WTC11 (cell line): ENCODE results near the gene ZC3H12A. TPM values are rescaled to one million over a fixed set of nuclear protein-coding genes. Genes with fewer than 3 reads are reported as not detected.

ENCODE experiments used
- ATAC-seq: fragments of 200-7000 bp; cut with Tn5 transposase; 2 replicates; pipeline ENCODE4 v1.10.0; 2021; ENCODE audit warnings: mild to moderate bottlenecking, moderate library complexity
- CTCF ChIA-PET: fragments of 300-600 bp; sonication (Branson Sonifier 250); formaldehyde crosslinking; loops from one replicate; lab custom pipeline; 2021; ENCODE audit warnings: antibody characterized with exemption; lab: Charles Lee
- POLR2A ChIA-PET: fragments of 350-600 bp; sonication (Branson Sonifier 250); formaldehyde crosslinking; loops from one replicate; lab custom pipeline; 2021; ENCODE audit warnings: antibody characterized with exemption; lab: Charles Lee
- DNase-seq: peaks from one replicate; pipeline ENCODE4 v3.0.0; 2021; ENCODE audit warnings: low spot score
- H3K27ac Mint-ChIP-seq: 2 replicates; pipeline ENCODE4 v1.8.0; 2021; ENCODE audit warnings: mixed read lengths
- H3K27me3 Mint-ChIP-seq: 2 replicates; pipeline ENCODE4 v1.8.0; 2021; ENCODE audit warnings: low read depth, mild to moderate bottlenecking, moderate library complexity, mixed read lengths
- H3K36me3 Mint-ChIP-seq: 2 replicates; pipeline ENCODE4 v1.8.0; 2021; ENCODE audit warnings: mixed read lengths
- H3K4me1 Mint-ChIP-seq: 2 replicates; pipeline ENCODE4 v1.8.0; 2022; ENCODE audit warnings: mixed read lengths
- H3K4me3 Mint-ChIP-seq: 2 replicates; pipeline ENCODE4 v1.8.0; 2021; ENCODE audit warnings: mild to moderate bottlenecking, moderate library complexity, mixed read lengths
- H3K9me3 Mint-ChIP-seq: 2 replicates; pipeline ENCODE4 v1.8.0; 2021; ENCODE audit warnings: mixed read lengths
- CBFB ChIP-seq: sonication (generic); formaldehyde crosslinking; IDR thresholded peaks from 2 replicates; pipeline ENCODE4 v1.8.1; 2022; ENCODE audit warnings: mild to moderate bottlenecking, low read depth, missing genetic modification reagents
- CDX4 ChIP-seq: fragments of 250-450 bp; sonication (Bioruptor Pico); IDR thresholded peaks from 2 replicates; pipeline ENCODE4 v1.9.0; 2021; ENCODE audit warnings: moderate library complexity, mild to moderate bottlenecking, inconsistent platforms, borderline replicate concordance
- CREB1 ChIP-seq: sonication (generic); formaldehyde crosslinking; IDR thresholded peaks from 2 replicates; pipeline ENCODE4 v1.8.0; 2023; ENCODE audit warnings: mild to moderate bottlenecking, missing genetic modification reagents
- CTCF ChIP-seq: fragments of 200-600 bp; IDR thresholded peaks from 2 replicates; pipeline ENCODE4 v1.8.0; 2022; ENCODE audit warnings: antibody characterized with exemption
- E2F5 ChIP-seq: sonication (generic); formaldehyde crosslinking; IDR thresholded peaks from 2 replicates; pipeline ENCODE4 v1.8.1; 2022; ENCODE audit warnings: mild to moderate bottlenecking, moderate library complexity, missing genetic modification reagents
- EMX1 ChIP-seq: fragments of 250-450 bp; sonication (Bioruptor Pico); IDR thresholded peaks from 2 replicates; pipeline ENCODE4 v1.8.0; 2021; ENCODE audit warnings: mild to moderate bottlenecking
- ETV6 ChIP-seq: sonication (generic); formaldehyde crosslinking; IDR thresholded peaks from 2 replicates; pipeline ENCODE4 v1.8.1; 2022; ENCODE audit warnings: mild to moderate bottlenecking, missing genetic modification reagents
- KAT7 ChIP-seq: sonication (generic); formaldehyde crosslinking; IDR thresholded peaks from 2 replicates; pipeline ENCODE4 v1.8.1; 2023; ENCODE audit warnings: missing genetic modification reagents, mild to moderate bottlenecking, borderline replicate concordance
- MYBL2 ChIP-seq: sonication (generic); formaldehyde crosslinking; IDR thresholded peaks from 2 replicates; pipeline ENCODE4 v1.8.1; 2023; ENCODE audit warnings: mild to moderate bottlenecking, moderate library complexity, missing genetic modification reagents
- NFATC4 ChIP-seq: fragments of 250-450 bp; sonication (Bioruptor Pico); IDR thresholded peaks from 2 replicates; pipeline ENCODE4 v1.9.0; 2021; ENCODE audit warnings: mild to moderate bottlenecking
- NFYB ChIP-seq: sonication (generic); formaldehyde crosslinking; conservative IDR thresholded peaks from 2 replicates; pipeline ENCODE4 v1.8.0; 2022; ENCODE audit warnings: low read depth, missing genetic modification reagents
- OVOL2 ChIP-seq: fragments of 250-450 bp; sonication (Bioruptor Pico); IDR thresholded peaks from 2 replicates; pipeline ENCODE4 v1.9.0; 2021; ENCODE audit warnings: mild to moderate bottlenecking, borderline replicate concordance
- USF1 ChIP-seq: sonication (generic); formaldehyde crosslinking; IDR thresholded peaks from 2 replicates; pipeline ENCODE4 v1.8.0; 2022; ENCODE audit warnings: mild to moderate bottlenecking, missing genetic modification reagents
- ZMAT4 ChIP-seq: fragments of 250-450 bp; sonication (Bioruptor Pico); IDR thresholded peaks from 2 replicates; pipeline ENCODE4 v1.9.0; 2021; ENCODE audit warnings: mild to moderate bottlenecking
- ZNF219 ChIP-seq: sonication (generic); formaldehyde crosslinking; IDR thresholded peaks from 2 replicates; pipeline ENCODE4 v1.8.0; 2023; ENCODE audit warnings: missing genetic modification reagents, mild to moderate bottlenecking, borderline replicate concordance
- ZNF512 ChIP-seq: sonication (generic); formaldehyde crosslinking; IDR thresholded peaks from 2 replicates; pipeline ENCODE4 v1.8.1; 2022; ENCODE audit warnings: missing genetic modification reagents, borderline replicate concordance
- total RNA-seq: library from RNA; stranded (reverse); gene quantifications from 3 replicates; pipeline ENCODE4 v1.2.3, GENCODE V29; 2021

Gene ZC3H12A
- total RNA-seq, 1 experiment from 2014 or later = 10.9 TPM

GRCh38 chr1:37484325-37485051 lies 10.1 kb downstream of the ZC3H12A start (continued):
- TF ChIP-seq ZNF512 (CRISPR knock-in tag) (no peak), EMX1 (CRISPR knock-in tag) (no peak), NFATC4 (CRISPR knock-in tag) (no peak), ZMAT4 (CRISPR knock-in tag) (no peak)
- TF ChIP-seq, all 79 proteins: peak for 0

GRCh38 chr1:37485902-37486679 lies 11.7 kb downstream of the ZC3H12A start:
- Mint-ChIP-seq H3K27ac (no peak overlapping the region), H3K4me1 (peaks cover 13% of the 10 kb centered on the region), H3K36me3 (peaks cover 17% of the 10 kb centered on the region), H3K9me3 (no peaks in the 10 kb centered on the region), H3K4me3 (no peak overlapping the region), H3K27me3 (no peaks in the 10 kb centered on the region)
- POLR2A ChIA-PET = interaction anchor here (1.9 to 2.4 kb wide), 2 partner anchors 8 to 10 kb away, joined by 8 to 13 read pairs; partner anchors contain the start of gene ZC3H12A
- TF ChIP-seq NFYB (CRISPR knock-in tag) (no peak), CTCF (no peak), USF1 (CRISPR knock-in tag) (no peak), ZNF219 (CRISPR knock-in tag) (no peak), CBFB (no peak), KAT7 (CRISPR knock-in tag) (no peak), NFATC4 (CRISPR knock-in tag) (no peak), E2F5 (no peak), OVOL2 (CRISPR knock-in tag) (no peak), CDX4 (CRISPR knock-in tag) (no peak), ETV6 (CRISPR knock-in tag) (no peak), CREB1 (no peak), MYBL2 (CRISPR knock-in tag) (no peak)
- DNase-seq (no peak), ATAC-seq (no peak)
- CTCF ChIA-PET = interaction anchor here (0.8 to 6.4 kb wide), 16 partner anchors 10 to 970 kb away, joined by 3 to 279 read pairs (median 9); partner anchors contain the start of genes EPHA10, MEAF6, SNIP1 and ZC3H12A
